Adrenal gland (tissue), 12 donors: Measurements from ENCODE around the gene LRRC4C. TPM values are rescaled to one million over a fixed set of nuclear protein-coding genes. Genes with fewer than 3 reads are reported as not detected.
"Not testable (repeated sequence)": the region's sequence is repeated elsewhere in the genome, so short reads cannot be mapped to it uniquely, and the experiment has no call there.

ENCODE experiments used
- DNase-seq, 7 donors: peaks; one replicate each; pipeline ENCODE4 v3.0.0-alpha.2; 2019 to 2020
- H3K27ac ChIP-seq, 5 donors: fragments of 200-600 bp; sonication (generic) in 4 of 5; 1 replicate in 3 of 5; 2 replicates in 2 of 5; pipeline versions ENCODE4 v1.5.1 to v1.8.0; 2016 to 2020; ENCODE audit warnings: mild to moderate bottlenecking in 1 of 5
- H3K27me3 ChIP-seq: fragments of 200-600 bp; 2 replicates; pipeline ENCODE4 v1.8.0; 2021
- H3K36me3 ChIP-seq, 2 donors: fragments of 200-600 bp; replicated peaks in 1 of 2; 1 replicate in 1 of 2; 2 replicates in 1 of 2; pipeline versions ENCODE4 v1.5.1 to v1.8.0; 2018 to 2022
- H3K4me1 ChIP-seq, 2 donors: fragments of 200-600 bp; replicated peaks in 1 of 2; 1 replicate in 1 of 2; 2 replicates in 1 of 2; pipeline versions ENCODE4 v1.5.1 to v1.8.0; 2018 to 2021
- H3K4me3 ChIP-seq, 4 donors: fragments of 200-600 bp; sonication (generic) in 3 of 4; one replicate each; pipeline ENCODE4 v1.5.1; 2016 to 2018
- H3K9me3 ChIP-seq, 3 donors: fragments of 200-600 bp; sonication (generic) in 1 of 3; replicated peaks in 1 of 3; 1 replicate in 2 of 3; 2 replicates in 1 of 3; pipeline versions ENCODE4 v1.5.1 to v1.8.0; 2016 to 2021
- CTCF ChIP-seq, 6 experiments: fragments of 450-650 bp in 4 of 6; fragments of 200-600 bp in 2 of 6; sonication (generic) in 1 of 6; IDR thresholded peaks; 1 replicate in 5 of 6; 2 replicates in 1 of 6; pipeline versions ENCODE4 v1.5.1 to v1.8.0; 2016 to 2021; ENCODE audit warnings: antibody characterized with exemption in 6 of 6, mild to moderate bottlenecking in 2 of 6, moderate library complexity in 1 of 6
- POLR2A ChIP-seq, 2 donors: fragments of 450-650 bp; IDR thresholded peaks; one replicate each; pipeline ENCODE4 v1.6.1; 2017; ENCODE audit warnings: antibody characterized with exemption in 2 of 2, mild to moderate bottlenecking in 2 of 2, moderate library complexity in 1 of 2
- WGBS, 4 donors: extraction: QIAGEN DNeasy Blood & Tissue Kit in 2 of 4; methylation state at CpG; one replicate each; pipeline versions ENCODE4 v1.1.5 to v1.1.7; 2013 to 2017; 5-methylcytosine and 5-hydroxymethylcytosine counted together
- intact Hi-C, 2 donors: fragments of 100-400 bp; cut with DNase I; formaldehyde crosslinking; loops; one replicate each; pipeline versions ENCODE4 v1.14.1 to v1.15.0; 2022 to 2023
- polyA plus RNA-seq, 3 donors: library from polyadenylated mRNA; stranded (reverse); fragments of 200-250 nt in 2 of 3; fragments of 350-450 nt in 1 of 3; fragmentation: Illumina TruSeq in 1 of 3; extraction: RNeasy Lipid Tissue Mini Kit (QIAGEN cat#74804) in 1 of 3; gene quantifications; one replicate each; pipeline ENCODE4 v1.2.3, GENCODE V29; 2013 to 2014
- total RNA-seq, 9 donors: library from RNA; depleted of rRNA in 4 of 9; stranded (reverse); fragments of >200 nt in 4 of 9; fragments of 120-200 nt in 1 of 9; fragmentation: NEBNext Ultra II Directional in 1 of 9; extraction: Animal tissue kit (Norgen Biotek cat#: 25700) in 1 of 9; gene quantifications; one replicate each; pipeline versions ENCODE4 v1.1.0 to v1.2.4, GENCODE V29; 2013 to 2023
- donor health status: healthy with polysubstance abuse.
- donor health status: Bipolar disorder and iron deficiency.
- donor health status: DM: yes; HTN: yes; CAD: no.
- donor health status: DM: no; HTN: no; CAD: no.
- donor health status: DM: no; HTN: no; CAD: no.
- donor health status: DM: yes; HTN: yes; CAD: no.

Gene LRRC4C
- total and polyA plus RNA-seq, 12 donors: 1.0 to 10.6 (median 5.5) TPM

- intact Hi-C loops: no loop called here
- H3K9me3 ChIP-seq: no peaks in the 10 kb centered on the region
- H3K27ac ChIP-seq: no peak overlapping the region
- no peak overlapping the region for H3K4me3 ChIP-seq
- H3K4me1 ChIP-seq: no peaks in the 10 kb centered on the region
- TF ChIP-seq POLR2A (IDR thresholded peaks at IDR 0.05): no peak
- no peak for TF ChIP-seq CTCF (IDR thresholded peaks at IDR 0.05)
- H3K27me3 ChIP-seq: no peaks in the 10 kb centered on the region
- H3K36me3 ChIP-seq: no peaks in the 10 kb centered on the region
- WGBS, 4 donors: 63 to 86% (median 75%) methylated on average over 1 of the region's 1 CpG
- no peak for DNase-seq
These were observed 419.0 kb downstream of the LRRC4C start for GRCh38 chr11:41040474-41040873.

GRCh38 chr11:41039592-41039991, 419.9 kb downstream of the LRRC4C start:
- TF ChIP-seq CTCF (IDR thresholded peaks at IDR 0.05): no peak
- no peak for TF ChIP-seq POLR2A (IDR thresholded peaks at IDR 0.05)
- no peaks in the 10 kb centered on the region for H3K27me3 ChIP-seq
- no peaks in the 10 kb centered on the region for H3K9me3 ChIP-seq
- H3K36me3 ChIP-seq: no peaks in the 10 kb centered on the region
- intact Hi-C loops: no loop called here
- H3K4me1 ChIP-seq: no peaks in the 10 kb centered on the region
- no peak overlapping the region for H3K4me3 ChIP-seq
- no peak for DNase-seq
- WGBS, 4 donors: 70 to 85% (median 82%) methylated on average over 8 of the region's 8 CpGs
- H3K27ac ChIP-seq: no peak overlapping the region

GRCh38 chr11:41031551-41032060, 427.8 kb downstream of the LRRC4C start:
- H3K36me3 ChIP-seq: no peaks in the 10 kb centered on the region
- H3K9me3 ChIP-seq: no peaks in the 10 kb centered on the region
- H3K4me3 ChIP-seq: no peak overlapping the region
- no peaks in the 10 kb centered on the region for H3K4me1 ChIP-seq
- no peak for DNase-seq
- intact Hi-C loops: no loop called here
- no peak overlapping the region for H3K27ac ChIP-seq
- no peak for TF ChIP-seq POLR2A (IDR thresholded peaks at IDR 0.05)
- TF ChIP-seq CTCF (IDR thresholded peaks at IDR 0.05): no peak
- WGBS, 4 donors: 75 to 79% (median 76%) methylated on average over 1 of the region's 1 CpG
- no peaks in the 10 kb centered on the region for H3K27me3 ChIP-seq

GRCh38 chr11:41020259-41020658, 439.2 kb downstream of the LRRC4C start:
- TF ChIP-seq POLR2A (IDR thresholded peaks at IDR 0.05): no peak
- no peak for TF ChIP-seq CTCF (IDR thresholded peaks at IDR 0.05)
- Histone ChIP-seq H3K27ac (no peak overlapping the region), H3K4me1 (no peaks in the 10 kb centered on the region), H3K27me3 (no peaks in the 10 kb centered on the region), H3K4me3 (no peak overlapping the region), H3K9me3 (no peaks in the 10 kb centered on the region), H3K36me3 (no peaks in the 10 kb centered on the region)
- 84 to 94% (median 90%) methylated on average over 4 of the region's 4 CpGs for WGBS, 4 donors
- intact Hi-C loops: no loop called here
- no peak for DNase-seq

GRCh38 chr11:41019666-41020065, 439.8 kb downstream of the LRRC4C start:
- H3K4me3 ChIP-seq, H3K4me1 ChIP-seq, H3K9me3 ChIP-seq, DNase-seq, intact Hi-C loops, H3K36me3 ChIP-seq, H3K27me3 ChIP-seq, H3K27ac ChIP-seq: not testable (repeated sequence)
